Stimulated activated CD8-positive, alpha-beta memory T cell treated with anti-CD3 and anti-CD28 coated beads, Interleukin-7, amount 100 ng/mL, for 1 hour (primary cell): ENCODE results near the gene SGF29.
"Not testable (repeated sequence)": the region's sequence is repeated elsewhere in the genome, so short reads cannot be mapped to it uniquely, and the experiment has no call there.

ENCODE experiments used
- DNase-seq, 2 donors: peaks; one replicate each; pipeline ENCODE4 v3.0.0-alpha.2; 2020; ENCODE audit warnings: low read depth in 2 of 2

The SGF29 gene

GRCh38 chr16:28566233-28566925 lies 12.7 kb downstream of the SGF29 start:
- not testable (repeated sequence) for DNase-seq

DNA sequence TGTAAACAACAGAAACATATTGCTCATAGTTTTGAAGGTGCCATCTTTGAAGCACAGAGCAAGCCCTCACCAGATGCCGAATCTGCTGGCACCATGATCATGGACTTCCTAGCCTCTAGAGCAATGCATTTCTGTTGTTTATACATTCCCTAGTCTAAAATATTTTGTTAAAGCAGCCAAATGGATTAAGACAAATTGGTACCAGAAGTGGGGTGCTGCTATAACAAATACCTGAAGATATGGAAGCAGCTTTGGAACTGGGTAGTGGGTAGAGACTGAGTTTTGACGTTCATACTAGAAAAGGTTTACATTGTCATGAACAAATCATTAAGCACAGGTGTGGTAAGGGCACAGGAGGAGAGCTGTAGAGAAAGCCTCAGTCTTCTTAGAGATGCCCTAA lies 13.6 kb downstream of the SGF29 start:
- no peak for DNase-seq

- no peak for DNase-seq
Observed at GRCh38 chr16:28569021-28569420, 15.3 kb downstream of the SGF29 start.

GRCh38 chr16:28569968-28570752 lies 16.4 kb downstream of the SGF29 start:
- no peak for DNase-seq

DNA sequence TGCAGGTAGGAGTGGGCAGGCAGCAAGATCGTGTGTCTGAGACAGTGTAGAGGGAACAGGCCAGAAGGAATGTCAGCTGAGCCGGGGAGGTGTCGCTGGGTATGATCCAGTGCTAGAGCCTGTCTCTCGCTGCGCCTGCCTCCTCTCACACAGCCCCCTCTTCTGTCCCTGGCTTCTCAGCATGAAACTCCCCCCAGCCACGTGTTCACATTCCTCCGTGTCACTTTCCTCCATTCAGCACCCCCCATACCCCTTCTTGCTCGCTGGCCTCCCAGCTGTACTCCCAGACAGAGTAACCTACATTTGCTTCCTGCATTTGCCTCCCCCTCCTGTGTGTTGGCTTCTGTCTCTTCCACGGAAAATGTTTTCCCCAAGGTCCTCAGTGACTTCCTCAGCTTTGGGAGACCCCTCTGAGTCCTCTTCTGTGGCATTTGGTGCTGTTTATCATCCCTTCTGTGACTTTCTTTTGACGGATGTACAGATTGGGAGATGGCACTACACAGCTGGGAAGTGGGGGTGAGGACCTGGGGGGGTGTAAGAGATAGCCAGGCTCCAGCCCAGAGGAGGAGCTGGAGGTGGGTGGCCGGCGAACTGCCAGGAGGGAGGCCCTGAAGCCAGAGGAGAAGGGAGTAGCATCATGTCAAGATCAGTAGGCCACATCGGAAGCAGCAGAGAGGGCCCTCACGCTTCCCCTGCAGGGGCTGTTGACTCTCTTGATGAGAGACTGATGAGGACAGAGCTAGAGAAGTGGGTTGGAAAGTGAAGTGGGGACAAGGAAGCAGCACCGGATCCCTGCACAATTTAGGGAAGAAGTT lies 19.2 kb downstream of the SGF29 start:
- DNase-seq: no peak

- no peak for DNase-seq
Observed at GRCh38 chr16:28573738-28574718, 20.3 kb downstream of the SGF29 start.

DNA sequence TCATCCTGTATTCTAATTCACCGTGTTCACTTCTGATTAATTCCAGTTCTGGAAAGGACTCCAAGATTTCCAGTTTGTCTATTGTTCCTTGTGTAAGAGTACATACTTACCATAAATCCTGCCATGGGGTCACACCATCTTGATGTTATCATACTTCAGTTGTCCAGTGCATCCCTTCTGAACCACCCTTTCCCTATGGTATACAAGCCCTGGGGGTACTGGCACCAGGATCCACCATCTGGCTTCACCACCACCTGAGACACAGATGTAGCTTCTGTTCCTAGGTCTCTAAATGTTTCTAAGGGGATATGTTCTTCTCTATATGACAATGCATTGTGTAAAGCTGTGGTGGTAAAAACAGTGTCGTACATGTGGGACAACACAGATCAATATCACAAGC lies 21.2 kb downstream of the SGF29 start:
- DNase-seq: no peak

DNA sequence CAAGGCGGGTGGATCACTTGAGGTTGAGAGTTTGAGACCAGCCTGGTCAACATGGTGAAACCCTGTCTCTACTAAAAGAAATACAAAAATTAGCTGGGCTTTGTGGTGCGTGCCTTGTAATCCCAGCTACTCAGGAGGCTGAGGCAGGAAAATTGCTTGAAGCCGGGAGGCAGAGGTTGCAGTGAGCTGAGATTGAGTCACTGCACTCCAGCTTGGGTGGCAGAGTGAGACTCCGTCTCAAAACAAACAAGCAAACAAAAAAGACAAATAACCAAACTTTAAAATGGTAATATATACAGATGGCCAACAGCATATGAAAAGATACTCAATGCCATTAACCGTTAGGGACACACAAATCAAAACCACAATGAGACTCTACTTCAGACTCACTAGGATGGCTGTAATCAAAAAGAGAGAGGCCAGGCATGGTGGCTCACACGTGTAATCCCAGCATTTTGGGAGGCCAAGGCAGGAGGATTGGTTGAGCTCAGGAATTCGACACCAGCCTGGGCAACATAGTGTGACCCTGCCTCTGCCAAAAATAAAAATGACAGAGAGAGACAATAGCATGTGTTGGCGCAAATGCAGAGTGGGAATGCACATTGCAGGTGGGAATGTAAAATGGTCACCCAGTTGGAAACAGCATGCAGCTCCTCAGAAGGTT lies 21.9 kb downstream of the SGF29 start:
- no peak for DNase-seq

DNA sequence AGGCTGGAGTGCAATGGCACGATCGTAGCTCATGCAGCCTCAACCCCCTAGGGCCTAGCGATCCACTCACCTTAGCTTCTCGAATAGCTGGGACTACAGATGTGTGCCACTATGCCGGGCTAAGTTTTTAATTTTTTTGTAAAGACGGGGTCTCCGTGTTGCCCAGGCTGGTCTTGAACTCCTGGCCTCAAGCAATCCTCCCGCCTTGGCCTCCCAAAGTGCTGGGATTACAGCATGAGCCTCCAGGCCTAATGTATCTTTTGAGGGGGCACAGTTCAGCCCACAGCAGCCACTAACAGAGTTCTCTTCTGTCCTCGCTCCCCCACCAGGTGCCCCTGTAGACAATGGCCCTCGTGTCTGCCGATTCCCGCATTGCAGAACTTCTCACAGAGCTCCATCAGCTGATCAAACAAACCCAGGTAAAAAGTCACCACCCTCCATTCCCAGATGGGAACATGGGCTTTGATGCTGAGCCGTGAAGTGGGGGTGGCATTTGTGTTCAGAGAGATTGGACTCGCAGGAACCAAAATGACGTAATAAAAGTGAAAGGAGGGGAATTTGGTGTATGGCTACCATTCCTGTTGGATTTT lies 27.1 kb downstream of the SGF29 start:
- no peak for DNase-seq

DNA sequence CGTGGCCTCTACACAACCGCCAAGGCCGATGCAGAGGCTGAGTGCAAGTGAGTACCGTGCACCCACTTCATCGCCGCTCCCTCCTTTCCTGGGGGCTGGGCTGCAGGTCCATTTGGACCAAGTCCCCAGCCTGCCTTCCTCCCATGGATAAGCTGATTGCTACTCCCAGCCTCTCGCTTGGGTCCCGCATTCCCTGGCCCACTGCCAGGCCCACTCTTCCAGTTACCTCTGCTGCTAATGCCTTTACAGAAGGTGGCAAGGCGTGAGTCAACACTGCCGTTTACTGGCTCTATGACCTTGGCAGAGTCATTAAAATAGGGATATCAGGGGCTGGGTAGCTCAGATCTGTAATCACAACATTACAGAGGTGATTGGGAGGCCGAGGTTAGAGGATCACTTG lies 32.0 kb downstream of the SGF29 start:
- no peak for DNase-seq

DNA sequence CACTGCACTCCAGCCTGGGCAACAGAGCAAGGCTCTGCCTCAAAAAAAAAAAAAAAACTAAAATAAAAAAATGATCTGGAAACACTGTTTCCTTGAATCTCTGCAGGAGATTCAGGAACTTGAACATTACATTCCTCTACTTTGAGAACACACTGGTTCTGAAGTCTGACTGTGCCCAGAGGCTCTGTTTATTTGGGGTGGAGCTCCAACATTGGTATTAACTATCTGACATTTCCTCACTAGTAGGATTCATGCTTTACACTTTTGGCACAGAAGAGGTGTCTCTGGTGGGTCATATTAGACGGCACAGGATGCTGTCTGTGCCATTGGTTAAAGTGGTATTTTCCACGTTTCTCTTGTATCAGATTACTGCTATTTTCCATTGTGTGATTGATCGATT lies 32.7 kb downstream of the SGF29 start:
- no peak for DNase-seq

GRCh38 chr16:28587386-28587785 lies 33.7 kb downstream of the SGF29 start:
- no peak for DNase-seq

DNA sequence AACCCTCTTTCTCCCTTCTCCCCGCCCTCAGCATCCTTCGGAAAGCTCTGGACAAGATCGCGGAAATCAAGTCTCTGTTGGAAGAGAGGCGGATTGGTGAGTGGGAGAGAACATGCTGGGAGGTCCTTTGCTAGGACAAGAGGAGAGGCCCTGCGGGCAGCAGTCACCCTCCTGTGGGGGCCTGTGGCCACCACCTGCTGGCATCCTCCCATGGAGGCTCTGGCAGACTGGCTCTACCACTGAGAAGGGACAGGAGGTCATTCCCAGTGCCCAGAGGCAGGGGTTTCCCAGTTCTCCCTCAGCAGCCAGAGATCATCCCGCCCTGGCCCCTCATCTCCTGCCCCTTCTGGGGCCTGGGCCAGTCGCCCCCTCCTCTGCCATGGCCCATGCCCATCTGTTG lies 35.3 kb downstream of the SGF29 start:
- no peak for DNase-seq

- DNase-seq: no peak
Observed at GRCh38 chr16:28589930-28590329, 36.2 kb downstream of the SGF29 start.

DNA sequence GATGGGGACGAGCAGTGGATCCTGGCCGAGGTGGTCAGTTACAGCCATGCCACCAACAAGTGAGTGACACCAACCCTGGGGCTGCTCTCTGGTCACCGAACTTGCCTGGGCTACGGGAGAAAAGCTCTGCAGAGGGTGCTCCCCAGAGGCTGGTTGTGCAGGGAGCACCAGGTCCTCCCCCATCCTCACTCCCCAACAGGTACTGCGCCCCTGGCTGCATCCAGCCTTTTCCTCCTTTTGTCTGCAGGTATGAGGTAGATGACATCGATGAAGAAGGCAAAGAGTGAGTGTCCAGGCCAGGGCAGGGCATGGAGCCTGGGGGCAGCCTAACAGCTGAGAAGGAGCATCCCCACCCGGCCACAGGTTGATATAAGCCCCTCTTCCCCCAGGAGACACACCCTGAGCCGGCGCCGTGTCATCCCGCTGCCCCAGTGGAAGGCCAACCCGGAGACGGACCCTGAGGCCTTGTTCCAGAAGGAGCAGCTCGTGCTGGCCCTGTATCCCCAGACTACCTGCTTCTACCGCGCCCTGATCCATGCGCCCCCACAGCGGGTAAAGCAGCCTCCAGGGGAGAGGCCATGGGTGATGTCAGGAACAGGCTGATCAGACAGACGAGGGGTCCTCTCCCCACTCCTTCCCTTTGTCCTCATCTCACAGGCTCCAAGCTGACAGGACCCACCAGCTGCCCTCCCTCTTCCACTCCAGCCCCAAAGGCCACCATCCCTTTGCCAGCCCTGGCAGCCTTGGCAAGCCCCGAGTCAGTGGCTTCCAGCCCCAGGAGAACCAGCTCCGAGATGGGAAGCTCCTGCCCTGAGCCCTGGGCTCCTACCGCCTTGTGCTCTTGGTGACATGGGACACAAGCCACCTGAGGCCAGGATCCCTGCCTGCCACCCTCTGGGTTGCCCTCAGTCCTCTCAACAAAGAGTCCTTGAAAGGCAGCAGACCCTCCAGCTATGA lies 36.9 kb downstream of the SGF29 start:
- DNase-seq: no peak

GRCh38 chr16:28591355-28591754 lies 37.6 kb downstream of the SGF29 start:
- no peak for DNase-seq

GRCh38 chr16:28592511-28592910 lies 38.8 kb downstream of the SGF29 start:
- no peak for DNase-seq

DNA sequence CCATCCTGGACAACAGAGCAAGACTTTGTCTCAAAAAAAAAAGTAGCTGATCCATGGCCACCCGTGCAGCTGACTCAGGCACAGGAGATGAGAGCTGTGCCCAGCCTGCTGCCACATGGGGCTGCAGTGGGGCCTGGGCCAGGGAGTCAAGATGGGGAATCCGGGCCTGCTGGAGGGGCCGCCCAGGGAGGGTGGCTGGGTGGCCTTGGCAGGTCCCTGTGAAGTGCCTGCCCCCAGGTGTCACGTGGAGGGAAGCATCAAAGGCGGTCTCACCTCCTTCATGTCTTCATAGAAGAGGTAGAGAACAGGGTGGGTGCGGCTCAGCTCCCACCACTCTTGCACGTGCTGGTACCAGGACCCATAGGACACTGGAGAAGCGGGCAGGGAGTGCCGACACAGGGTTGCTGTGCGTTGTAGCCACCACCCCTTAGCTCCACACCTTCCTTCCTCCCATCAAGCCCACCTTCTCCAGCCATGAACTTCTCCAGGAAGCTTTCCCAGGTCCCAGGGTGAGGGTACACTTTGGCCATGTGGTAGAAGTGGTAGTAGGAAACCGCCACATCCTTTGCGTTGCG lies 39.3 kb downstream of the SGF29 start:
- DNase-seq: no peak

DNA sequence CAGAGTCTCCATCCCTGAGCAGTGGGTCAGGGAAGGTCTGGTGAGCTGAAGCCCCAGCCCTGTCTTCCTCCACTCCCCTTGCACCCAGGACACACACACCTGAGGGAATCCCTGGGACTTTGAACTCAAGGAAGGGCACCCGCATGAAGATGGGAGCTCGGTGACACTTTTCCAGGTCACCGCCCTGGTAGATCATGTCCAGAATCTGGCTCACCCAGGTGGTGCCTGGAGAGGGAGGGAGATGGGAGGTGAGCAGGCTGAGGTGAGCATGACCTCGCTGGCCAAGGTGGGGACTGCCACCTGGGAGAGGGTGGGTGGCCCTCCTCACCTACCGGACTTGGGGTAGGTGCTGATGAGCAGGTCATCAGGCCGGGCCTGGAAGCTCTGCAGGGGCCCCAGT lies 41.7 kb downstream of the SGF29 start:
- DNase-seq: not testable (repeated sequence)
